MG63 (cell line): ENCODE results near the gene MAST1. TPM values are rescaled to one million over a fixed set of nuclear protein-coding genes. Genes with fewer than 3 reads are reported as not detected.
A peak's percentile ranks its signal among the peaks of the same experiment; 100 is the strongest.

Experiments
- DNase-seq: peaks from one replicate; pipeline ENCODE4 v3.0.0-alpha.2; 2020
- H3K27me3 ChIP-seq: fragments of 250-450 bp; sonication (Bioruptor Pico); 2 replicates; pipeline ENCODE4 v1.5.1; 2020; ENCODE audit warnings: mild to moderate bottlenecking, moderate library complexity
- H3K36me3 ChIP-seq: fragments of 250-450 bp; sonication (Bioruptor Pico); 2 replicates; pipeline ENCODE4 v1.5.1; 2020; ENCODE audit warnings: mild to moderate bottlenecking, moderate library complexity
- H3K4me3 ChIP-seq: fragments of 250-450 bp; sonication (Bioruptor Pico); 2 replicates; pipeline ENCODE4 v1.5.1; 2020; ENCODE audit warnings: mild to moderate bottlenecking, moderate library complexity
- H3K9me3 ChIP-seq: fragments of 250-450 bp; sonication (Bioruptor Pico); 2 replicates; pipeline ENCODE4 v1.5.1; 2020; ENCODE audit warnings: mild to moderate bottlenecking, moderate library complexity
- total RNA-seq: library from RNA; depleted of rRNA; stranded (reverse); fragments of >200 nt; shearing (Covaris generic); gene quantifications from 2 replicates; pipeline ENCODE4 v1.2.3, GENCODE V29; 2014; ENCODE audit warnings: low replicate concordance

MAST1 gene
- total RNA-seq, 1 experiment from 2014 or later = 3.4 TPM

- no peaks in the 10 kb centered on the region for H3K36me3 ChIP-seq
- no peak overlapping the region for H3K4me3 ChIP-seq
- no peak for DNase-seq
- H3K27me3 ChIP-seq = no peaks in the 10 kb centered on the region
- peaks cover 14% of the 10 kb centered on the region for H3K9me3 ChIP-seq
Measured at GRCh38 chr19:12856653-12857052, 18.3 kb downstream of the MAST1 start.

GRCh38 chr19:12858041-12858928 is 20.0 kb downstream of the MAST1 start:
- Histone ChIP-seq H3K27me3 (0 out of 2 replicates have a peak, but pooled peaks cover 2% of the 10 kb centered on the region), H3K9me3 (peaks cover 14% of the 10 kb centered on the region), H3K36me3 (no peaks in the 10 kb centered on the region), H3K4me3 (no peak overlapping the region)
- no peak for DNase-seq

DNA sequence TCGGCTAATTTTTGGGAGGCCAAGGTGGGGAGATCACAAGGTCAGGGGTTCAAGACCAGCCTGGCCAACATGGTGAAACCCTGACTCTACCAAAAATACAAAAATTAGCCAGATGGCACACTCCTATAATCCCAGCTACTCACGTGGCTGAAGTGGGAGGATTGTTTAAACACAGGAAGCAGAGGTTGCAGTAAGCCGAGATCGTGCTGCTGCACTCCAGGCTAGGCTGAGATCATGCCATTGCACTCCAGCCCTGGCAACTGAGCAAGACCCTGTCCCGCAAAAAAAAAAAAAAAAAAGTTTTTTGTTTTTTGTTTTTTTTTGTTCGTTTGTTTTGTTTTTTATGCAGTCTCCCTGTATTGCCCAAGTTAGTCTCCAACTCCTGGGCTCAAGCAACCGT is 21.2 kb downstream of the MAST1 start:
- DNase-seq = peak; percentile 54
- peaks cover 14% of the 10 kb centered on the region for H3K9me3 ChIP-seq
- H3K4me3 ChIP-seq = no peak overlapping the region
- no peaks in the 10 kb centered on the region for H3K36me3 ChIP-seq
- 0 out of 2 replicates have a peak, but pooled peaks cover 4% of the 10 kb centered on the region for H3K27me3 ChIP-seq

DNA sequence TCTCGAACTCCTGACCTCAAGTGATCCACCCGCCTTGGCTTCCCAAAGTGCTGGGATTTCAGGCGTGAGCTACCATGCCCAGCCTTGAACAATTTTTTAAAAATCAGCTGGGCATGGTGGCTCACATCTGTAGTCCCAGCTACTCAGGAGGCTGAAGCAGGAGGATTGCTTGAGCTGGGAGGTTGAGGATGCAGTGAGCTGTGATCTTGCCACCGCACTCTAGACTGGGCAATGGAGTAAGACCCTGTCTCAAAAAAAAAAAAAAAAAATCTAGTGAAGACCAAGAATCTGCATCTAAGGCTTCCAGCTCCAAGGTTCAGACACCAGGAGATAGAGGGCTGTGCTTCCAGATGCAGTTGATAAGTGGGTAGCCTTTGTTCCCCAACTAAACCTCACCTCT is 25.8 kb downstream of the MAST1 start:
- 0 out of 2 replicates have a peak, but pooled peaks cover 4% of the 10 kb centered on the region for H3K27me3 ChIP-seq
- no peak overlapping the region for H3K4me3 ChIP-seq
- no peaks in the 10 kb centered on the region for H3K36me3 ChIP-seq
- no peak for DNase-seq
- peaks cover 2% of the 10 kb centered on the region; the same call in 1 of the 2 replicates for H3K9me3 ChIP-seq

DNA sequence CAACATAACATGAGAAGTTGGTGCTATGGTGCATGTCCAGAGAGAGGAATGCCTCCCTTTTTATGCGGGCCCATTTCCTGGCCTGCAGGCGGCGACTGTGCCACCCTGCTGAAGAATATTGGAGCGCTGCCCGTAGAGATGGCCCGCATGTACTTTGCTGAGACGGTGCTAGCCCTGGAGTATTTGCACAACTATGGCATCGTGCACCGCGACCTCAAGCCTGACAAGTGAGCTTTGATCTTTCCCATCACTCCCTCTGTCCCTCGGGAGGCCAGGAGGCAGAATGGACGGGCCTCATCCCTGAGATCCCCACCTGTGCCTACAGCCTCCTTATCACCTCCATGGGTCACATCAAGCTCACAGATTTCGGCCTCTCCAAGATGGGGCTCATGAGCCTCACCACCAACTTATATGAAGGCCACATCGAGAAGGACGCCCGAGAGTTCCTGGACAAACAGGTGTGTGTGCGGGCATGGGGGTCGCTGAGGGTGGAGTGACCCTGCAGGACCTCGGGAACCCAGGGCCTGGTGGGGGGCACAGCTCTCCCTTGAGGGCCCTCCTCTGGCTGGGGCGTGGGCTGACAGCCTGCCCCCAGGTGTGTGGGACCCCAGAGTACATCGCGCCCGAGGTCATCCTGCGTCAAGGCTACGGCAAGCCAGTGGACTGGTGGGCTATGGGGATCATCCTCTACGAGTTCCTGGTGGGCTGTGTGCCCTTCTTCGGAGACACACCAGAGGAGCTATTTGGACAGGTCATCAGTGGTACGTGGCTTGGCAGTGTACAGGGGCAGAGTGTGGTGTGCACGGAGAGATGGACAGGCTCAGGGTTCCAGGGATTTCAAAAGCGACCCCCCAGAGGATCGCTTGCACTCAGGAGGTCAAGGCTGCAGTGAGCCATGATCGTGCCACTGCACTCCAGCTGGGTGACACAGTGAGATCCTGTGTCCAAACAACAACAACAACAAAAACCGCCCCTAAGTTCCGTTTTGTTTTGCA is 26.7 kb downstream of the MAST1 start:
- no peaks in the 10 kb centered on the region for H3K36me3 ChIP-seq
- 0 out of 2 replicates have a peak, but pooled peaks cover 4% of the 10 kb centered on the region for H3K27me3 ChIP-seq
- DNase-seq = no peak
- H3K4me3 ChIP-seq = no peak overlapping the region
- H3K9me3 ChIP-seq = peaks cover 2% of the 10 kb centered on the region; the same call in 1 of the 2 replicates

DNA sequence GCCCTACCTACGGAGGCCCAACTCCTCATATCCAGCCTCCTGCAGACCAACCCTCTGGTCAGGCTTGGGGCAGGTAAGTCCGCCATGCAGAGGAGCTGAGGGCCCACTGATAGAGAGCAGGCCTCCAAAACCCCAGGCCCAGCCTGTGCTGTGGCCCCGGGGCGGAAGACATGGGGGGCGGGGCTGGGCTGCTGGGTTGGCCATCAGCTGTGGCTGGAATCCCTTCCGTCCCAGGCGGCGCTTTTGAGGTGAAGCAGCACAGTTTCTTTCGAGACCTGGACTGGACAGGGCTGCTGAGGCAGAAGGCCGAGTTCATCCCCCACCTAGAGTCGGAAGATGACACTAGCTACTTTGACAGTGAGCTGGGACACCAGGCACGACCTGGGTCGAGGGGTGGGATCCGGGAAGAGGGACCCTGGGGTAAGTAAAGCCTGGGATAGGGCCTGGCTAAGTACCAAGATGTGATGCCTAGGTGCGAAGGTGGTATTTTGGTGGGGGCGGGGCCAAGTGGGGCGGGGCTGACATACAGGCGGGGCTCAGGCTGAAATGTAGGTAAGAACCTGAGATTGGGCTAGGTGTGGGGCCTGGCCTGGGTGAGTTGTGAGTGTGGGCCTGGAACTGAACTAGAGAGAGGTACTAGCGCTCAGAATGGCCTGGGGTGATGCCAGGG is 27.6 kb downstream of the MAST1 start:
- Histone ChIP-seq H3K27me3 (peaks cover 4% of the 10 kb centered on the region; the same call in 1 of the 2 replicates), H3K9me3 (peaks cover 2% of the 10 kb centered on the region; the same call in 1 of the 2 replicates), H3K4me3 (no peak overlapping the region), H3K36me3 (no peaks in the 10 kb centered on the region)
- DNase-seq = no peak

DNA sequence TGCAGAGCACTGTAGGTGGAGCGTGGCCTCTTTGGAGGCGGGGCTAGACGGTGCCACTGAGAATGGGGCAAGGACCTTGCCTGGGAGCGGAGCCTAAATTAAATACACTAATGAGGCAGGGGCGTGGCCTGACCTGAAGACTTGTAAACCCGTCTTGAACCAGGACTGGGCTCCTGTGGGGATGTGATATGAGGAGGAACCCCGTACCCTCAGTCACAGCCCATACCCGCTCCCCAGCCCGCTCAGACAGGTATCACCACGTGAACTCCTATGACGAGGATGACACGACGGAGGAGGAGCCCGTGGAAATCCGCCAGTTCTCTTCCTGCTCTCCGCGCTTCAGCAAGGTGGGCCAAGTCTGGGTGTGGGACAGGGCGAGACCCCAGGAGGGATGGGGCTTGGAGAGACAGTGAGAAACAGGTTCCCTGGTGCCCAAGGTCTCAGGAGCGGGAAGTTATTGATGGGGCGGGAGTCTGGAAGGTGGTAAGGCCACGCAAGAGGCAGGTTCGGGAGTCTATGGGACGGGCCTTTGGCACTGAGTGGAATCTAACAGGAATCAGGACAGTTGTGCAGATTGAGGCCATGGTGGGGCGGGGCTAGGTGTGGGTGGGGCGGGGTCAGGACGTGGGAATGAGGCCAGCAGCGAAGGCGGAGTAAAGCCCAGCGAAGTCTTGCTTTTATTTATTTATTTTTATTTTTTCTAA is 28.3 kb downstream of the MAST1 start:
- Histone ChIP-seq H3K27me3 (peaks cover 4% of the 10 kb centered on the region; the same call in 1 of the 2 replicates), H3K9me3 (peaks cover 2% of the 10 kb centered on the region; the same call in 1 of the 2 replicates), H3K4me3 (no peak overlapping the region), H3K36me3 (no peaks in the 10 kb centered on the region)
- no peak for DNase-seq

GRCh38 chr19:12867120-12868099 is 29.1 kb downstream of the MAST1 start:
- H3K36me3 ChIP-seq = no peaks in the 10 kb centered on the region
- H3K27me3 ChIP-seq = peaks cover 4% of the 10 kb centered on the region; the same call in 1 of the 2 replicates
- DNase-seq = no peak
- peaks cover 2% of the 10 kb centered on the region; the same call in 1 of the 2 replicates for H3K9me3 ChIP-seq
- no peak overlapping the region for H3K4me3 ChIP-seq

DNA sequence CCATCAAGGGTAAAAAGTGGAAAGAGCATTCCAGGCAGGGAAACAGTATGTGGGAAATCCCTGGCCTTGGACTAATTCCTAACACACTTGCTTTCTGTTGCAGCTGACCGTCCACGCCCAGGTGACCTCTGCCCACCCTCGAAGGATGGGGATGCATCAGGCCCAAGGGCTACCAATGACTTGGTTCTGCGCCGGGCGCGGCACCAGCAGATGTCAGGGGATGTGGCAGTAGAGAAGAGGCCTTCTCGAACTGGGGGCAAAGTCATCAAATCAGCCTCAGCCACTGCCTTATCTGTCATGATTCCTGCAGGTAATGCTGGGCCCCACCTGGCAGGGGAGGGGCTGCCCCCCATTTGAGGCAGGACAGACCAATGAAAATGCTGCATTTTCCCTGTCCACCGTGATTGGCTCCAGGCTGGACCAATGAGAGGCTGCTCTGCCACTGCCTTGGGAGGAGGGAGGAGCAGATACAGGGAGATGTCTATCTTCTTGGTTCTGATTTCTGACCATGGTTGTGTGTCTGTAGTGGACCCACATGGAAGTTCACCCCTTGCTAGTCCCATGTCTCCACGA is 30.3 kb downstream of the MAST1 start:
- peak; percentile 45 for DNase-seq
- Histone ChIP-seq H3K4me3 (no peak overlapping the region), H3K9me3 (peaks cover 2% of the 10 kb centered on the region), H3K36me3 (no peaks in the 10 kb centered on the region), H3K27me3 (peaks cover 7% of the 10 kb centered on the region)

- Histone ChIP-seq H3K36me3 (no peaks in the 10 kb centered on the region), H3K4me3 (no peak overlapping the region), H3K27me3 (peaks cover 18% of the 10 kb centered on the region), H3K9me3 (peaks cover 2% of the 10 kb centered on the region)
- DNase-seq = no peak
Measured at GRCh38 chr19:12871681-12872080, 33.4 kb downstream of the MAST1 start.

GRCh38 chr19:12872255-12872654 is 33.9 kb downstream of the MAST1 start:
- Histone ChIP-seq H3K27me3 (peaks cover 18% of the 10 kb centered on the region), H3K4me3 (no peak overlapping the region), H3K9me3 (peaks cover under 1% of the 10 kb centered on the region), H3K36me3 (no peaks in the 10 kb centered on the region)
- DNase-seq = no peak

DNA sequence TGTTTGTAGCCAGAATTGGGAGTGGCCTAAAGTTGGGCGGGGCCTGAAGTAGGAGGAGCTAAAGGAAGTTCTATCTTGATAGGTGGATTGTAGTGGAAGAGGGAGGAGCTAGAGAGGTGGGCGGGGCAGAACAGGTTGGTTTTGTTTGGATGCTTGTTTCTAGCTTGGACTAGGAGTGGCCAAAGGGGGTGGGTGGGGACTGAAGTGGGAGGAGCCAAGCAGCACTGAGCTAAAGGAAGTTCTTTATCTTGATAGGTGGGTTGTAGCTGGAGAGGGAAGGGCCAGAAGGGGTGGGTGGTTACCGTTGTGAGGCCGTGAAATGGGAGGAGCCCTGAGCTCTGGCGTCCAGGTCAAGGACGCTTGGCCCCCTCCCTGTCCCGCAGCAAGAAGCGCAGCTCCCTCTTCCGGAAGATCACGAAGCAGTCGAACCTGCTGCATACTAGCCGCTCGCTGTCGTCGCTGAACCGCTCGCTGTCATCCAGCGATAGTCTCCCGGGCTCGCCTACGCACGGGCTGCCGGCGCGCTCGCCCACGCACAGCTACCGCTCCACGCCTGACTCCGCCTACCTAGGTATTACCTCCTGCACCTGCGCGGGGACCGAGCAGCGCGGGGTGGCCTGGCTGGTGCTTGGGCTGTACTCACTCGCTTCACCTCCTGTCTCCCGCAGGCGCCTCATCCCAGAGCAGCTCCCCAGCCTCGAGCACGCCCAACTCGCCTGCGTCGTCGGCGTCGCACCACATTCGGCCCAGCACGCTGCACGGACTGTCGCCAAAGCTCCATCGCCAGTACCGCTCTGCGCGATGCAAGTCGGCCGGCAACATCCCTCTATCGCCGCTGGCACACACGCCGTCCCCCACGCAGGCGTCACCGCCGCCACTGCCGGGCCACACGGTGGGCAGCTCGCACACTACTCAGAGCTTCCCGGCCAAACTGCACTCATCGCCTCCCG is 34.9 kb downstream of the MAST1 start:
- H3K36me3 ChIP-seq = no peaks in the 10 kb centered on the region; the same call in 1 of the 2 replicates
- H3K9me3 ChIP-seq = no peaks in the 10 kb centered on the region; the same call in none of the 2 replicates
- peaks cover 19% of the 10 kb centered on the region for H3K27me3 ChIP-seq
- peak; percentile 91 for DNase-seq
- H3K4me3 ChIP-seq = peak overlapping the region; percentile 32
